ENCODE data around the gene SORL1-AS1.

Gene SORL1-AS1

DNA sequence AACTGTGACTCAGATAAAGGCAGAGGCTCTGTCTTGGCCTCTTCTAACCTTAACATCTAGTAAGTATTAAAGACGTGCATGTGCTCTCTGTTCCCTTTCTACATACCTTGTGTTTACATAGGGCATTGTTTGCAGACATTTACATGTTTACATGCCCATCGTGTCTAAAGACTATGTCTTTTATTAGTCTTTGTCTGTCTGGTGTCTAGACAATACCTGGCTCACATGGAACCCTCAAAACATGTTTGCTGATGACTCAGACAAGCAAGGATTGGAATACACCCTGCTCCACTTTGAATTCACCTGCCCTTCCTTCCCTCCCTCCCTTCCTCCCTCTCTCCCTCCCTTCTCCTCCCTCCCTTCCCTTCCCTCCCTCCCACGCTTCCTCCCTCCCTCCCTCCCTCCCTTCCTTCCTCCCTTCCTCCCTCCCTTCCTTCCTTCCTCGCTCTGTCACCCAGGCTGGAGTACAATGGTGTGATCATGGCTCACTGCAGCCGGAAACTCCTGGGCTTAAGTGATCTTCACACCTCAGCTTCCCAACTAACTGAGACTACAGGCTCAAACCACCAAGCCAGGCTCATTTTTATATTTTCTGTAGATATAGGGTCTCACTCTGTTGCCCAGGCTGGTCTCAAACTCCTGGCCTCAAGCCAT, 23.7 kb upstream of the SORL1-AS1 start:
- DNase-seq, result no peak

DNA sequence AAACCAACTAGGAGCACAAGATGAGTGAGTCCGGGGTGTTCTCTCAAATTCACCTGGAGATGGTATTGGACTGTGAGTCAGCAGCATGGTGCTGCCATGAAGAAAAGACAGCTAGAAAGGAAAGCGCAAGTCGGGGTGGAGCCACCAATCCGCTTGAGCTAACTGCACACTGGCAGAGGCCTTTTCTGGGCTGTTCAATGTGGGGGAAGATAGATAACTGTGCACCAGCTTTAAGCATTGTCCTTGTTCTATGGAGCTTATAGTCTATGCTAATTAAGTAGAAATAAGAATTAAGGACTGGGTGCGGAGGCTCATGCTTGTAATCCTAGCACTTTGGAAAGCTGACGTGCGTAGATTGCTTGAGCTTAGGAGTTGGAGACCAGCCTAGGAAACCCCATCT, 21.9 kb upstream of the SORL1-AS1 start:
- no peak for DNase-seq

DNA sequence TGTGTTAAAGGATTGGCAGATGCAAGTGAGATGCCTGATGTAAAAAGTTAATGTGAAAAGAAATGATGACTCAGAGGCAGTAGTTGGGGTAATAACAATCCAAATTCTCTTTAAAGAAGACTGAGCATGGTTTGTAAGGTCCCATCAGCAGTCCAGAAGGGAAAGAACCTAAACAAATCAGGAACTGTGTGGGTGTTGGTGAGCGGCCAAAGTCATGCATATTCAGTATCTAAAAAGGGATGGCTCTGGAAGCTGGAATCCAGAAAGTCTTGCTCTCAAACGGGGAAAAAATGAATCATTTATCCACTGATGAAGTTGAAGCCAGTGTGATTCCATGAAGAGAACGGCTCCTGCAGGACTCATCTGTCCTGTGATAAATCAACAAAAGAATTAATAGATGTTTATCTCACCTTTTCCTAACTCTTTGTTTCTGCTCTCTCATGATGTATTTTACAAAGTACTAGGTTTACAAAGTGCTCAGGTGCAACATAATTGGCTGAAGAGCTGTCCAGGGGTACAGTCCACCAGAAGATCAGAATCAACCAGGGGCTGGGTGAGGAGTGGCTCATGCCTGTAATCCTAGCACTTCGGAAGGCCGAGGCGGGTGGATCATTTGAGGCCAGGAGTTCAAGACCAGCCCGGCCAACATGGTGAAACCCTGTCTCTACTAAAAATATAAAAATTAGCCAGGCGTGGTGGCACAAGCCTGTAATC, 20.5 kb upstream of the SORL1-AS1 start:
- DNase-seq, result peak in 1 of 3 donors; percentile 26

DNA sequence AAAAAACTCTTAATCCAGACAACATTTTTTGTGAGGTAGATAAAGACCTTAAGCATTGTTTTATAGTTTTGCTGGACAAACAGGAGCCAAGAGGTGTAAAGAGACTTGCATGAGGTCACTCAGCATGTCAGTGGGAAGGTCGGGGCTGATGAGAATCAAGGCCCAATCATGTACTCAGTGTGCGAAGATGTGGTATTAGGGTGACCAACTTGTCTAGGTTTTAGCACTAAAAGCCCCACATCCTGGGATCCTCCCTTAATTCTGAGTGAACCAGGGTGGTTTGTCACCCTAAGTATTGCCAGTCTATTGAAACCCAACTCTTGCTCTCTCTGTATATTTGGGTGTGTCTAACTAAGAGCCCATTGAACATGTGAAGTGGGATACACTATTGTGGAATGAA, 19.5 kb upstream of the SORL1-AS1 start:
- DNase-seq, result no peak

DNA sequence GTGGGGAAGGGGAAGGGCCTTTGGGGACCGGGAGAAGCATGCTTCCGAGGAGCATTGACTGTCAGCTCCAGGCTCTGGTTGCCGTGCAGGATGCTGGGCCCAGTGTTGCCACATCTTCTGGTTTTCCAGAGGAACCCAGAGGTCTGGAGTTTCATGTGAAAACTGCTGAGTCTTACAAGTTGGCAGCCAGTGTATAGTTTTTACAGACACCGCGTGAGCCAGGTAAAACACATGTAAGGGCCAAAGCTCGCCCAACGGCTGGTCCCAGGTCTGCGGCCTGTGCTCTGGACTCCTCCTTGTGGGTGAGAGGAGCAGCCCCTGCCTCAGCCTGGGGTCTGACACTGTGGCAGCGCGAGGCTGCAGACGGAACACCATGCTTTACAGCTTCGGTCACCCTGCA, 18.4 kb upstream of the SORL1-AS1 start:
- DNase-seq, result no peak

DNA sequence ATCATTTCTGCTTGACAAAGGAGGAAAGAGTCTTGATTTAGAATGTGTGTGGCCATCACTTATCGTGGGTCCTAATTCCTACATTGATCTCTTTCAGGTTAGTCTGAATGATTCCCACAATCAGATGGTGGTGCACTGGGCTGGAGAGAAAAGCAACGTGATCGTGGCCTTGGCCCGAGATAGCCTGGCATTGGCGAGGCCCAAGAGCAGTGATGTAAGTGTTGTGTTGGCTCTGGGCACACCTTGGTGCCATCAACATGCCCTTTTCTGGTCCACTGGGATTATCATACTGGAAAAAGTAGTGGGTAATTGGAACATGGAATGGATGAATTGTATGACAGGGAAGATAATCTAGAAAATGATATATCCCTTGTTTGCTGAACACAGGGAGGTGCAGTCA, 17.1 kb upstream of the SORL1-AS1 start:
- no peak for DNase-seq

DNA sequence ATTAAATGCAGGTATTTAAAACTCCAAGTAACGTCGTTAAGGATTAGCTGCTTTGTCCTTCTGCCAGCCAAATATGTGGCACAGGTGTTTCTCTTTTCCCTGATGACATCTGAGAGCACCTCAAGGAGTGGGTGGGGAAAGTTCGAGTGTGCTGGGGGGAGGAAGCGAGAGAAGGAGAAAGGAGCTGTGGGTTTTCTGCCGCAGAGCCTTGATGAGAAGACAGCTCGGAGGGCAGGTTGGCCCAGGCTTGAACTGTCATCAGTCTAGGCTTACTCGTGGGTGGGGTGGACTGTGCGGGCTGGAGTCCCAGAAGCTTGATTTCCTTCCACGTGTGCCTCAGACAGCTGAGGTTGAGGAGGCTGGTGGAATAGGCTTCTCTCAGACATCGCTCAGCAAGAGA, 15.2 kb upstream of the SORL1-AS1 start:
- peak in 1 of 3 donors; percentile 21 for DNase-seq

DNA sequence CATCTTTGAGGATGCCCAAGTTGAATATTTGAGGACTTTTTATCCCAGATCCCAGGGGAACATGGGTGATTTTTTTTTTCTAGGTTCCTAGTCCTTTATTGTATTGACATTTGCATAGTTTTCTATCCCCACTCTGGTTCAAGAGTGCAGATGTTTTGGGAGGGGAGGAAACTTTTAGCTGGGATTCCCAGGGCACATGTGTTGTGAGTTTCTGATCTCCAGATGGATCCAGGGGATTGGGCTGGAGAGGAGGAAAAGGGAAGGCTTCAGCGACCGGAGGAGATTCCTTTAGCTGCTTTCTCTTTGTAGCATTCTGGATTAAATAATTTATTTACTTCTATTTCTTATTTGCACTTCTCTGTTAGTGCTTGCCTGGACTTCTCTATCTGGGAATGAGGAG, 14.7 kb upstream of the SORL1-AS1 start:
- peak in 1 of 3 donors; percentile 45 for DNase-seq

DNA sequence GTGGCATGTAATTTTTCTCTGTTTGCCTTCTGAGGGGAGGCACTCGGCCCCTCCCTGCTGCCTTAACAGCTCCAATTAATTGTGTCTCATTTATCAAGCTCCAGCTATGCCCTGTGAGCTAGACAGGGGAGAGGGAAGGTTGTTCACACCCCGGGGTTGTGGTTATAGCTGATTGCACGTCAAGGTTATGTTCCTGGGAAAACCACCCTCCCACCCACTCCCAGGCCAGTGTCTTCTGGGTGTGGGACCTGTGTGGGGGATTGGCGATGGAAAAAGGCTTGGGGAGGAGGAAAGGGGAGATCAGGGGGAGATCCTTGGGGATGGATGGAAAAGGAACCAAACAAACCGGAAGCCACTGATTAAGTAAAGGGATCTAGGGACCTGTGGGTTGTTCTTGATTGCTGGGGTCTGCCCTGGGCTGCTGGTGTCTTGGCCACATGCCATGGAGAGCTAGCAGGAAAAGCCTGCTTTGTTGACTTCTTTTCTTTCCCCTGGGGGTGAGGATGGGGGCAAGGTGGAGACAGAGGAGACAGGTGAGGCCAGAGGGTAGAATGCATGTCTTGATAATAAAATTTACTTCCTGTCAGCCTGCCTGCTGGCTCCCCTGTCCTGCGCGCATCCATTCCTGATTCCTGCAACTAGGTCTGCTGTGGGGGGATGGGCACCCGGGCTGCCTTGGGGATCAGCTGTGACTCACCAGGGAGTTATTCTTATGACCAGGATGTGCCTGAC, 13.5 kb upstream of the SORL1-AS1 start:
- peak in 2 of 3 donors; percentile 37 to 93 for DNase-seq

DNA sequence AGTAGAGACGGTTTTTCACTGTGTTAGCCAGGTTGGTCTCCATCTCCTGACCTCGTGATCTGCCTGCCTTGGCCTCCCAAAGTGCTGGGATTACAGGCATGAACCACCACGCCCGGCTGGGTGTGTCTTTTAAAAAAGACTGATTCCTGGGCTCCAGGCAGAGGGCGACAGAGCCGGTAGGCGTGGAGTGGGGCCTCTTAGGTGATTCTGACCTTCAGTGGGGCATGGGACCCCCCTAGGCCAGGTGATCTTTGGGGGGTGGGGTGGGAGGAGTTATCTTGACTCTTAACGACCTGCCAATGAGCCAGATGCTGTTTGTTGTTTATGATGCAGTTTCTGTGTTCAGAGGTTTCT, 12.9 kb upstream of the SORL1-AS1 start:
- no peak for DNase-seq

DNA sequence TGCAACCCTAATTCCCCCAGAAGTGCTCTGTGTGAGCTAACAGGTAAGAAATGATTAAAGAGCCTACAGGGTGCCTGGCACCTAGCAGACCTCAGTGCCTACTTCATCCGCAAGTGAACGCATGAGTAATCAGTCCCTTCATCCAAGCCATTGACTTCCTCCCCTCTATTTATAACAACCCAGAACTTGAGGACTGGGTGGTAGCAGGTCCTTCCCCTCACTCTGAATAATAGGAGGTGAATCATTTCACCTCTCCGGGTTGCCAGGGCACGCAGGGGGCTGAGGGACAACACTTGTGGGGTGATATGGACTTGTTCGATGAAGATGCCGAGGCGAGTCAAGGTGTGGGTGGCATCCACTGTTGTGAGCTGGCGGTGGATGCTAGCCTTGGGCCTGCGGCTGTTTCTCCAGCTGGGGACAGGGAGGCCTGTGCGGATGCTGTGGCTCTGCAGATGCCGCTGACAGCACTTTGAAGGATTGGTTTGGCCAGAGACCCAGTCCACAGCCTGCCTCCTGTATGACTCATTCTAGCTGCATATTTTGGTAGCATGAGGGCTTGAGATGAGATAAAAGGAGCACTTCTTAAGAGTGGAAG, 11.7 kb upstream of the SORL1-AS1 start:
- DNase-seq, result peak in 2 of 3 donors; percentile 41 to 86

DNA sequence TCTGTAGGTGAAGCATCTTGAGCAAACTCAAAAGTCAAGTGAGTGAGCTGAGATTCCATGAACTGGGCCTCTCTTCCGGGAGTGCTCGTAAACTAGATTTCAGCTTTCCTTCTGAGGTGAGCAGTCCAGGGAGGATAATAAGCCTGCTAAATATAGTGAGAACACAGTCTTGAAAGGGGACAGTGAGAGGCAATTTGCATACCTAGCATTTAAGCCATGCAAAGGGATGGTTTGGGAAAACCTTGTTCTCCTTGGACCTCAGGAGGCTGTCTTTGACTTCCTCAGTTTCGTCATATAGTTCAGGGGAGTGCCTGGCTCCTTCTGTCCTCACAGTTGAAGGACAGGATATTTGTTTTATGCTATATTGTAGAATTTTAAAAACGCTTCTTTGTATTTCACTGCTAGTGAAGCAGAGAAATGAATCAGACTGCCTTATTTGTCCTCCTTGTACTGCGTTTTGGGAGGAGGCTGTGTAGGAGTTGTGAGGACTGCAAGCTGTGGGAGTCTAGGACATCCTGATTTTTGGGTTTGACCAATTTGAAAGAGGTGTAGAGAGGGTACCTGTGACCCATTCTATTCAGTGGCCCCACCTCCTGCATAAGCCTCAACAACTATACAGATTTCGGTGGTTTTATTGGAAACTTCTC, 11.0 kb upstream of the SORL1-AS1 start:
- no peak for DNase-seq

DNA sequence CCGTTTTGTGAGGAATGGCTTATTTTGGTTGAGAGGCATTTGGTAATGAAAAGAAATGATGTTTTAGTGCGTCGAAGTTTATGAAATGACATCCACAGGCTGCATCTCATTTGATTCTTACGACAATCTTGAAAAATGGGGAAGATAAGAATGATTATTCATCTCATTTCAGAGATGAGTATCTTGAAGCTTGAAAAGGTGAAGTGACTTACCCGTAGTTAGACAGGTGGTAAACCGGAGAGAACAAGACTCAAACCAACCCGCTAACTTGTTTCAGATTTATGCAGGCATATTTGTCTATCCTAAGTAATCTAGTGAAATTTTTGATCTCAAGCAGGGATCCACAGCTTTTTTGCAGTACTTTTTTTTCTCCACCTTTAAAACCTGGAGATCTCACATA, 9.1 kb upstream of the SORL1-AS1 start:
- no peak for DNase-seq

DNA sequence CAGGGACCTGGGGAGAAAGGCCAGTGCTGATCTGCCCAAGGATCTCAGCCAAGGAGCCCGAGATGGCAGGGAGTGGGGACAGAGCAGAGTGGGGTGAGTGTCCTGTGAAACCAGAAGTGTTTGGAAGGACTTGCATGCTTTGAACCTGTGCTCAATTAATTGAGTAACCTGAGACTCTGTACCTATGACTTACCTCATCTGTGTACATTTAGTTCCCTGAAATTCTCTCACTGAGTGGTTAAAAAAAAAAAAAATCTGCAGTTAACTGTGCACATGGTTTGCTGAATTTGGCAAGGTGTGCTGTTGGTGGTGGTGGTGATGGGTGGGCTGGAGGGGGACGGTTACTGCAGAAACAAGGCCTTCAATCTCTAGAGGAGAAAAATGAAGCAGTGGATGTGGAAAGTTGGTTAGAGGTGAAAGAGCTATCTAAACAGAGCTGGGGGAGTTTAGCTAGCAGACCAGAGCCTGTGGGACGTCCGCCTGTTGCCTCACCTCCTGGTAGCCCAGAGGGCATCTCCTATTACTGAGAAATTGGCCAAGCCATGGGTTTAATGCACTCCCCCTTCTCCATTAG, 8.3 kb upstream of the SORL1-AS1 start:
- DNase-seq, result no peak

DNA sequence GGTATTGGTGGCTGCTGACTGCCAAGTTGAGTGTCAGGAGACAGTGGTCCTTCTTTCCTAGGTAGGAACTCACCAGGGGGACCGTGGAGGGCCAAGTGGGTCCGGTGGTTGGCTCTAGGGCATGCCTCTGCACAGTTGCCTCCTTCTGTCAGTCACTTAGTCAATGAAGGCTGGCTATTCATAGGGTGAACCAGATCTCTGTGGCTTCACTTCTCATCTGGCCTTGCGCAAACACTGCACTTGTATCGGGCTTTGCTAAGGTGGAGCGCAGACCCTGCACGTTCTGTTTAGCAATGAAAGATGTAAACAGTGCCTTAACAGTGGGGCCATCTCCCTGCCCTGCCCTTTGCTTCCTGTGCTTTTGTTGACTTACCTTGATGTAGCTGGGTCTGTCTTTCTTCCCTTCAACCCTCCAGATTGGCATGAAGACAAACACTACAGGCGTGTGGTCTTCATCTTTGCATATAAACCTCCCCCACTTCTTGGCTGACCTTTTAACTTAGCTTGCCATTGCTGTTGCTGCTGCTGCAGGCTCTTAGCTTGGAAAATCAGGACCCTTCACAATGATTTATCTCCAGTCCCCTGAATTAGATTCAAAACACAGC, 6.7 kb upstream of the SORL1-AS1 start:
- no peak for DNase-seq

DNA sequence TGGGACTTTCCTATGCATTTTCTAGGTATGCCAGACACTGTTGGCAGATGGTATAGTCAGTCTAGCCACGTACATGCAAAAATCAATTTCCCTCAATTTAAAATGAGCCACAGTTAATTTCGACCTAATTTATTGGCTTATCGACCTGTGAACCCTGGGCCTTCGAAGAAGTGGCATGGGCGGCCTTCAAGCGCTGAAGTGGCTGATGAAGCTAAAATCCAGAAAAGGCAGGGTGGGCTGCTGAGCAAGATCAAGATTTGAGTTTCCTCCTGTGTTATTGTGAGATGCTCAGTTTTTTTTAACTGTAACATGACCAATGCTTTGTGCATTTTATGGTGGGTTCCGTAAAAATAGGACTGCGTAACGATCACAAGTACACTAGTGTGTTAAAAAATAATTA, 5.8 kb upstream of the SORL1-AS1 start:
- DNase-seq, result no peak

DNA sequence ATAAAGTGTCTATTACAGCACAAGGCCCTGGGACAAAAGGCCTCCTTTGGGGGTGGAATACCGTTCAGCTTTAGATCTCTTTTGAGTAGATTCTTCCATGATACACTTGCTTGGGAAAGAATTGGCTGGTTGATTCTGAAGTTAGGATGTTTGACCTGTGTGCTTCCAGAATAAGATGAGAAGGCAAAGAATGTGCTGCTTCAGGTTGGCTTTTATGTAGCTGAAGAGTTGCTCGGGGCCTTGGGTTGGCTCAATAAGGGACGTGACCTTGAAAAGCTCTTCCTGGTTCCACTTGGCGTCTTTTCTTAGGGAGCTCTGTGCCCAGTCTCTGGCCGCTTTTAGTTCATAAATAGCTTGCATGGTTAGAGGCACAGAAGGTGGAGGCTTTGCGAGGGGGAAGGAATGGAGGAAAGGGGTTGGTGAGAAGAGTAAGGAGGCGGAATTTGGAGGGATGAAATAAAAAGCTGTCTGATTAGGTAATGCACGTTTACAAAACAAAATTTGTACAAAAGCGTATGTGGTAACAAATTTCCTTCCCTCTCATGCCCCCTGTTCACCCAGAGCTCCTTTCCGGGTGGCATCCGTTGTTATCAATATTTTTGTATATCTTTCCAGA, 4.2 kb upstream of the SORL1-AS1 start:
- no peak for DNase-seq

DNA sequence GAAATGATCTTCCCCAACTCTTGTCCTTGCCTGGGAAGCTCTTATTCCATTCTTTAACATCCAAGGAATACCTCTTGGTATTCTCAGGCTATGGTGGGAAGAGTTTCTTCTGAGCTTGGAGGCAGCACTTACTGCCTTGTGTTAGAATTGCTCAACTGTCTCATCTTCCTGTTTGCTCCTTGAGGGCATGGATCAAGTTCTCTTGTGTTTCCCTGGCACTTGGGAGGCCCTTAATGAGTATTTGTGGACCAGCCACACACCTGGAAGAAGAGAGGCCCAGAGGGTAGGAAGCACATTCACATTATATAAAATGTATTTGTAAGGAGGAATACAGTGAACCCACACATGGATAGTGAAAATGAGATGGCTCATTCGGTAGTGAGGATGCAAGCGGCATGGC, 3.4 kb upstream of the SORL1-AS1 start:
- no peak for DNase-seq

DNA sequence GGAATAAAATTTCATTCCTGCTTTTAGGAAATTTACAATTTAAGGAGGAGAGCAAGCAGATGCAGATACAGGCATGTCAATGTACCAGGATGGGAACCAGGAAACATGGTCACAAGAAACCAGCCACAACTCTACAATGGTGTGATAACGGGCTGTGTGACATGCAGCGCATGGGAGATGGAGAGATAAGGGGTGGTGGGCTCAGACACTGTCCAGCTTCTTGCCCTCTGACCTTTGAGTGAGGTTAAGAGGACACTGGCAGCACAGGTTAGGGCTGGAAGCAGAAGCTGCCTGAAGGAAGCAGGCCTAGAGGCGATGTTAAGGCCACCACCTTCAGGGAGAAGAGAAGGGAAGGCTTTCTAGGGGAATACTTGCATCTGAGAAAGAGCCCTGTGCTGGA, 2.3 kb upstream of the SORL1-AS1 start:
- no peak for DNase-seq

DNA sequence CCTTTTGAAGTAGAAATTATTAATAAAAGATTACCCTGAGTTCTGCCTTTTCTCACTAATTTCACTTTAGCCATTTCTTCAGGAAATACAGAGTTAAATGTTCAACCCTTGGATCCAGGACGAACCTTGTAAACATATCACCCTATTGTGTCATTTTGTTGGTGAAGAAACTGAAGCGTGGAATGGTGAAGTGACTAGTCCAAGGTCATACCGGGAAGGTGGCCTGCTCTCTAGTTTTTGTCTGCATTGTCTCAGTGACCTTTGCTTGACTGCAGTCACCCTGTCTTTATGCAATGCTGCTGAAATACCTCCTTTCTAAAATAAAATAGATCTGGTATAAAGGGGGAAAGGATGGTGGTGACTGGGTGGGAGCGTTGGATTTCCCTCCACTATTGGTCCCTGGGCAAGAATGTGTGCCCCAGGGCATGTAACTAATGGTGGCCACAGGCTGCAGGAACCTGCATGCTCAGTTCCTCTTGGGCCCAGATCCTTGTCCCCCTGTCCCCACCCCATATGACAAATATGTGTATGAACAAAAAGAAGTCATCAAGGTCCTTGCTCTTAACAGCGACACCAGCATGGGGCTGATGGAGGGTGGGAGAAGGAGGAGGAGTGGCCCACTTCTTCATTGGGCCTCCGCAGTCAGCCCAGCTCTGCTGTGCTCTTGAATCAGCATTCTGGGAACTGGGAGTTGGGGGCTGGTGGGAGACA, 977 bp upstream of the SORL1-AS1 start:
- DNase-seq, result no peak

Measured in muscle of back (tissue), 3 donors.